ENCODE data around the gene MCC.

The MCC gene

GRCh38 chr5:113065626-113066025, 422.6 kb downstream of the MCC start:
- no peak for DNase-seq

DNA sequence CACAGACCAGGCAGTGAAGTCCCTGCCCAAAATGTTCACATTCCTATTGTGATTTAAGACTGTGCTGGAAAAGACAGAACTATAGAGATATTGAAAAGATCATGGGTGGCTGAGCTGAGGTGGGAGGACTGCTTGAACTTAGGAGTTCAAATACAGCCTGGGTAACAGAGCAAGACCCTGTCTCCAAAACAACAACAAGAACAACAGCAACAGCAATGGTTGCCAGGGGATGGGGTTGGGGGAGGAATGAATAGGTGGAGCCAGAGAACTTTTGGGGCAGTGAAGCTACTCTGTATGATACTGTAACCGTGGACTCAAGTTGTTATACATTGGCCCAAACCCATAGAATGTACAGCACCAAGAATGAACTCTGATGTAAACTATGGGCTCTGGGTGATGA, 423.4 kb downstream of the MCC start:
- DNase-seq: no peak

GRCh38 chr5:113063927-113064326, 424.3 kb downstream of the MCC start:
- DNase-seq: no peak

- no peak for DNase-seq
Observed at GRCh38 chr5:113062869-113063508, 425.3 kb downstream of the MCC start.

- DNase-seq: no peak
Observed at GRCh38 chr5:113061846-113062780, 426.1 kb downstream of the MCC start.

DNA sequence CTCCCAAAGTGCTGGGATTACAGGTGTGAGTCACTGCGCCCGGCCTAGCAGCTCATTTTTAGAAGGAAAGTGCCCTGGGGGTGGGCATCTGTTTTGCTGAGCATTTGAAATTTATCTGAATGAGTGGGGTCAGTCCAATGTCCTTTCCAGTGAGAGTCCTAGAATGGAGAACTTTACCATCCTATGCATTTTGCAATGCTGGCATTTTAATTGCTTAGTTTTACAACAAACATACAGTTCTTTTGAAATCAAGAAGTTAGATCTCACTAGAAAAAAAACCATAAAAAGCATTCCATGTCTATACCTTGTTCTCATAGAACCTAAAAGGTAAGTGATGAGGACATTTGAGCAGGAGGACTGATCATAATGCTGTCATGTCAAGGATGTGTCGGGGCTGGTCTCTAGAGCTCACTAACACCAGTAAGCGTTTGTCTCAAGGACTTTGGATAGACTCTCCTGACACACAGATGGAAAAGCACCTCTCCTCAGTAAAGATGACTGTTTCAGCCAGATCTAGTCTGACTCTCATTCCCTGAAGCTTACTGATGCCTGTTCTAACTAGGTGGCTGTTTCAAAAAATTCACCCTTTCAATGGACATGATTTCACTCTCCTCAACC, 427.7 kb downstream of the MCC start:
- DNase-seq: no peak

GRCh38 chr5:113059232-113060040, 428.8 kb downstream of the MCC start:
- no peak for DNase-seq

DNA sequence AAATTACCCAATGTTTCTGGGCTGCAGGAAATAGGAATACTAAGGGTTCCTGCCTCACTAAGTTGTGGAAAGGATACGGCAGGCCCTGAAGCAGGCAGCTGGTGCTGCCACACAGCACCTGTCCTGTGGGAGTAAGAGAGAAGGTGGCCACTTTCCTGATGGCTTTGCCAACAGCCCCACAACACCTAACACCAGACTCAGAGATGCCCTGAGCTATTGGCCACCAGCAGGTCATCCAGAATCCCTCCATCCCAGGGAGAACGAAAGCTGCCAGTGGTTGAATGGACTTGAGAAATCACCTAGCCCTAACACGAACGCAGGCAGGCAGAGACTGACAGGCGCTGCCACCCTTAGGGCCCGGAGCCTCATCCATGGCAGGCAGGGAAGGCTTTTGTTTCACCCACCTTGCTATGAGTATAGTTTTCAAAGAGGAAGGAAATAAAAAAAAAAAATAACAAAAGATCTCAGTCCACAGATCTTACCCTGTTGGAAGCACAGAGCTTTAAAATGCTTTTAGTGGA, 429.5 kb downstream of the MCC start:
- no peak for DNase-seq

DNA sequence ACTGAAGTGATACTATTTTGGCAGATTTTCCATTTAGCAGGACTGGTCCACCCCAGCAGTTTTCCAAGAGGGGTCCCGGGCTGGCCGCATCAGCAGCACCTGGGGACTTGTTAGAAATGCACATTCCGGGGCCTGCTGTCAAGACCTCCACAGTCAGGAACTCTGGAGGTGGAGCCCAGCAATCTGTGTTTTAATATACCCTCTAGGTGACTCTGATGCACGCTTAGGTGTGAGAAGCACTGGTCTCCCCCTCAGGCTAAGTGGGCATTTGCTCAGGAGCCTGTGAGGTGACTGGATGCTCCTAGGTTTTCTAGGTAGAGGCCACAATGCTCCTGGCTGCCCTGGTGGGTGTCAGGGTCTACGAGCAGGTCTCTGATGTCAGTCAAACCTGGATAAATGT, 430.0 kb downstream of the MCC start:
- DNase-seq: no peak

GRCh38 chr5:113057557-113057984, 430.7 kb downstream of the MCC start:
- no peak for DNase-seq

DNA sequence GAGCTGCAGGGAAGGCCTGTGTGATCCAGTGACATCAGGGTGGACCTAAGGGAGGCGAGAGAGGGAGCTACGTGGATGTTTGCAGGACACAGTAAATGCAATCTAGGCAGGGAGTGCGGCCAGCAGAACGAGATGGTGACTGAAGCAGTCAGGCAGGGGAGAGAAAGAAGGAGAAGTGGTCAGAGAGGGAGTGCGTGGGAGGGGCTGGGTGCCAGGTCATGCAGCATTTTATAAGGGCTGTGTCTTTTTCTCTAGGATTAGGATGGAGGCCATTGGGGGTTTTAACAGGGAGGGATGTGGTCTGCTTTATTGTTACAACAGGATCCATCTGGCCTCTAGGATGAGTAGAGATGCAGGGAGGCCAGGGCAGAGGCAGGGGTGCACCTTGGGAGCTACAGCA, 431.3 kb downstream of the MCC start:
- DNase-seq: no peak

DNA sequence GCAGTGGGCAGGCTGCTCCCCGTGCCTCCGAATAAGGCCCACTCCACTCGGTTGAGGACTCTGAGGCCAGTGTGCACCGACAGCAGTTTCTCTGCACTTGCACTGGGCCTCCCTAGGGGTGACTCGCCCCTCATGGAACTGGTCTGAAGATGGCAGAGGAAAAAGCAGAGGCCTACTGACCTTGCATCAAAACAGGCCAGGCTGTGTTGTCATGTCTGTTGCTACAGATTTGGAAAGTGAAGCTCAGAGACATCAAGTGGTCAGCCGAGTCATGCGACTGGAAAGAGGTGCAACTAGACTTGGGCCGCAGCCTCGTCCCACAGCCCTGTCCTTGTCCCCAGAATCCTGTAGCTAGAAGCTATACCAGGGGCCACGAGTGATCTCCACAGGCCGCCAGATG, 433.4 kb downstream of the MCC start:
- no peak for DNase-seq

- no peak for DNase-seq
Observed at GRCh38 chr5:113053511-113053995, 434.7 kb downstream of the MCC start.

DNA sequence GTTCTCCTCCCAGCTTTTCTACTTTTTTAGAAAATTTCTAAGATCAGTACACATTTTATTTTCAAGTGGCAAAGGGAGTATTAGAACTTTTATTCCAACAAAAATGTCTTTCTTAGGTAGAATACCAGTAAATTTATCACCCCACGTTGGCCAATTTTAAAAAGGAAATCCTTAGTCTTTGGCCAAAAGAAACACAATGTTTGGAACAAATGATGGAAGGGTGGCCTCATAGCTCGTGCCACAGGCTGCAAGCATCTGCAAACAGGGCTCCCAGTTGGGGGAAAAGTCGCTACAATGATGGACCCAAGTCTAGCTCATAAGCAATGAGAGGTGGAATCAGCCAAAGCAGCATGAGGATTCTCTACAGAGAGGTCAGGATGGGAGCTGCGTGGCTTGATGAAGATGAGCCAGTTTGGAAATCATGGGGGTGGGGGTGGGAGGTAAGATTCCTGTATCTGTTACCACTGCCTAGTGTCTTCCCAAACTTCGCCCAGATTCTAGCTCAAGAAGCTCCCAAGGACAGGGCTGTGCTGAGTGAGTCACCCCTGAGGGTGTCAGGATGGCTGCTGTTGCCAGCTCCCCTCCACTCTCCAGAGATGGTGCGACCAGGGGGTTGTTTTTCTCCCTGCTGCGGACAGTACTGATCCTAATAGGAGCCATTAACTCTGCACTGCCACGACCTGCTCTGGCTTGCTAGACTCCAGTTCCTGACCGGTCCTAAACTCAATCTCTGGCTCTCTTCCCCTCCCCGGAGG, 436.0 kb downstream of the MCC start:
- no peak for DNase-seq

GRCh38 chr5:113050721-113051382, 437.4 kb downstream of the MCC start:
- DNase-seq: peak; percentile 40

DNA sequence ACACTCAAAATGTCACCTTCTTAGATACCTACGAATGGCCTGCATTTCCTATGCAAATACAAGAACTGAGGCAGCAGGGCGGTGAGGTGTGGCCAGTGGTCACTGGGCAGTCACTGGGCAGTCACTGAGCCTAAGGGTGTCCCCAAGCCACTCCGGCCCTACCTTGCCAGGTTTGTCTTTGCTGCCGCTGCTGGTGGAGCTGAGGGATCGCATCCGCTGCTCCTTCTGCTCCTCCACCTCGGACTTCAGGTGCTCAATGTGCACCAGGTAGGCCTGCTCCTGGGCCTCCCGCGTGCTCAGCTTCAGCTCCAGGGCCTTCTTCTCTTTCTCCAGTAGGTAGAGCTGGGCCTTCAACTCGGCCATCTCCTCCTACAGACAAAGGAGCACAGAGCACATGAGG, 439.3 kb downstream of the MCC start:
- DNase-seq: no peak

DNA sequence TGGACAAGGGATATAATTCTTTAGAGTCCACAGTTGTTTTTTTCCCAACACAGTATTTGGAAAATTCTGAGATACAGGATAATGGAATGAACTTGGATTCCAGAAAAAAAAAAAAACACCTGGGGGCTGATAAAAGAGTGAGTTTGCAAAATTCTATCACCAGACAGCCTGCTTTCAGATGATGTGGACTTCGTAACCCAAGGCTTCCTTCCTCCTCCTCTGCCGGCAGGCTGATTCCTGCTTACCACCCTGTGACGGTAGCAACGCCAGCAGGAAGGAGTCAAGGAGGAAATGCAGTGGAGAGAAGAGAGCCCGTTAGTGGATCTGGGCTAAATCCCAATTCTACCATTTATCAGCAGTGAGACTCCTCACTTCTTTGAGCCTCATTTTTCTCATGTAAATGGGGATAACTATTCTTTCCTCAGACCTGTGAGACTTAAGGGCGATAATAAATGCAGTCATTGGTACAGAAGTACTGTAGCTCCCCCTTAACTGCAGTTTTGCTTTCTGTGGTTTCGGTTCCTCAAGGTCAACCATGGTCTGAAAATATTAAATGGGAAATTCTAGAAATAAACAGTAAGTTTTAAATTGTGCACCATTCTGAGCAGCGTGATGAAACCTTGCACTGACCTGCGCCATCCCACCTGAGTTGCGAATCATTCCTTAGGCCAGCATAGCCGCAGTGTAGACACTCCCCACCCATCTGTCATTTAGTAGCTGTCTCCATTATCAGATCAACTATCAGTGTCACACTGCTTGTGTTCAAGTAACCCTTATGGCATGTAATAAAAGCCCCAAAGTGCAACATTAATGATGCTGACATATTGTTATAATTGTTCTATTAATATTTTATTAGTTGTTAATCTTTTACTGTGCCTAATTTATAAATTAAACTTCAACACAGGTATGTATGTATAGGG, 440.3 kb downstream of the MCC start:
- DNase-seq: no peak

GRCh38 chr5:113047234-113047633, 441.0 kb downstream of the MCC start:
- no peak for DNase-seq

DNA sequence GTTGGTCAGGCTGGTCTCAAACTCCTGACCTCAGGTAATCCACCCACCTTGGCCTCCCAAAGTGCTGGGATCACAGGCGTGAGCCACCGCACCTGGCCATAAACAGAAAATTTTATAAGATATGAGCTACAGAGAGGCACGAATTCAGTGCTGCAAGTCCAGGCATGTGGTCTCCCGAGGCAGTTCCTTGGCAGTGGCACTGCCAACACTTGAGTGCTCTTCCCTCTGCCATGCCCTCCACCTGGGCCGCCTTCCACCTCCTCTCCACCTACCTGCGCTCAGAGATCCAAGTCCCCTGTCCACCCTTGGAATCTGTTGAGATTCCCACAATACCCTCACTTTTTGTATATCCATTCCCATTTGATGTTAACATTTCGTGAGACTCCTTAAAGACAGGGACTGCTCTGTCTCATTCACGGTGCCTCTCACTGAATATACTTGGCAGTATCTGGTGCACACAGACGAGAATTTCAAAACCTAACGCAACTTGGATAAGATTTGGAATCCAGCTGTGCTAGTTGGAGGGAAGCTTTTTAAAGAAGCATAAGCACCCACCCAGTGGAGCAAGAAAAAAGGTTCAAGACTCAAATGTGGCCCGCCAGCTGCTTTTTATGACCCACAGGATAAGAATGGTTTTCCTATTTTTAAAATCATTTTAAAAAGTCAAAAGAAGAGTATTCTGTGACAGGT, 443.3 kb downstream of the MCC start:
- DNase-seq: no peak

Measured in activated naive CD4-positive, alpha-beta T cell treated with Interleukin-2 at 50 U/mL for 16 hours (primary cell).